HG03064 (cell line): ENCODE measurements around the gene LGI4.
"Not testable (repeated sequence)": the region's sequence is repeated elsewhere in the genome, so short reads cannot be mapped to it uniquely, and the experiment has no call there.

ENCODE experiments used
- ATAC-seq: cut with Tn5 transposase; IDR thresholded peaks from one replicate; pipeline ENCODE4 v1.9.1; 2021; ENCODE audit warnings: low read depth; ENCODE audit not compliant: unreplicated experiment

LGI4 gene

GRCh38 chr19:35161434-35161743 lies 26.5 kb upstream of the LGI4 start:
- no peak for ATAC-seq

GRCh38 chr19:35160629-35161433 lies 26.0 kb upstream of the LGI4 start:
- no peak for ATAC-seq

GRCh38 chr19:35159606-35160005 lies 24.7 kb upstream of the LGI4 start:
- ATAC-seq = no peak

GRCh38 chr19:35157431-35157830 lies 22.6 kb upstream of the LGI4 start:
- ATAC-seq = no peak

GRCh38 chr19:35156673-35157014 lies 21.8 kb upstream of the LGI4 start:
- no peak for ATAC-seq

- no peak for ATAC-seq
These were observed 21.3 kb upstream of the LGI4 start for GRCh38 chr19:35155981-35156672.

GRCh38 chr19:35155441-35155840 lies 20.6 kb upstream of the LGI4 start:
- ATAC-seq = no peak

GRCh38 chr19:35154525-35155406 lies 19.9 kb upstream of the LGI4 start, which contains the start of gene FXYD5:
Gene FXYD5, plus strand, starts transcription at chr19:35154735. Its CDS starts 816 bp downstream, at chr19:35155551.
- ATAC-seq = no peak

- no peak for ATAC-seq
These were observed 19.1 kb upstream of the LGI4 start for GRCh38 chr19:35153701-35154524.

- not testable (repeated sequence) for ATAC-seq
These were observed 18.3 kb upstream of the LGI4 start for GRCh38 chr19:35153129-35153522.

- no peak for ATAC-seq
These were observed 16.6 kb upstream of the LGI4 start for GRCh38 chr19:35151273-35152065.

GRCh38 chr19:35150445-35150844 lies 15.6 kb upstream of the LGI4 start:
- no peak for ATAC-seq

GRCh38 chr19:35149463-35149862 lies 14.6 kb upstream of the LGI4 start:
- ATAC-seq = no peak

- no peak for ATAC-seq
These were observed 12.0 kb upstream of the LGI4 start for GRCh38 chr19:35146746-35147459.

- ATAC-seq = no peak
These were observed 10.0 kb upstream of the LGI4 start for GRCh38 chr19:35144600-35145436.

GRCh38 chr19:35144259-35144599 lies 9.4 kb upstream of the LGI4 start:
- ATAC-seq = no peak

- ATAC-seq = no peak
These were observed 9.0 kb upstream of the LGI4 start for GRCh38 chr19:35143818-35144217.

- ATAC-seq = no peak
These were observed 8.4 kb upstream of the LGI4 start, which contains the start of gene FXYD7 for GRCh38 chr19:35143231-35143715. Gene FXYD7, plus strand, starts transcription at chr19:35143255. Its CDS starts 79 bp downstream, at chr19:35143334.
